ENCODE measurements around the gene RAB15. TPM values are rescaled to one million over a fixed set of nuclear protein-coding genes. Genes with fewer than 3 reads are reported as not detected.

The RAB15 gene
- total RNA-seq, 6 experiments from 2014 or later, result 6.5 to 13.8 (median 9.0) TPM

DNA sequence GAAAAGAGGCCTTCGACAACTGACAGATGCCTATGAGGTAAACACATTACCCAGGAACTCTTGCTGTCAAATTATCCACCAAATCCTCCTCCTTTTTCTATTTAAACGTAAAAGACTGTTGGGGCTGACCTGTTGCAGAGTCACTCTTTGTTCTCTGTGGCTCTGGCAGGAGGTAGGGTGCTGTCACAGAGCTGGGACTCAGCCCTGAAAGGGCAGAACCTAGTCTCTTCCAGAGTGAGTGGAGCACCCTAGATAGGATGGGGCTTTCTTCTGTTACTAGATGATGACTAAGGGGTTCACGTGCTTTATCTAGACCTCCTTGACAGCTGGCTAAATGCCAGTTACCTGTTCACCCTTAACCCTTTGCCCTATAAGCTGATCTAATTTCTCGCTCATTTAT lies 40.2 kb upstream of the RAB15 start:
- TF ChIP-seq POLR2A (IDR thresholded peaks at IDR 0.05), result no peak
- TF ChIP-seq, protein P1, sequence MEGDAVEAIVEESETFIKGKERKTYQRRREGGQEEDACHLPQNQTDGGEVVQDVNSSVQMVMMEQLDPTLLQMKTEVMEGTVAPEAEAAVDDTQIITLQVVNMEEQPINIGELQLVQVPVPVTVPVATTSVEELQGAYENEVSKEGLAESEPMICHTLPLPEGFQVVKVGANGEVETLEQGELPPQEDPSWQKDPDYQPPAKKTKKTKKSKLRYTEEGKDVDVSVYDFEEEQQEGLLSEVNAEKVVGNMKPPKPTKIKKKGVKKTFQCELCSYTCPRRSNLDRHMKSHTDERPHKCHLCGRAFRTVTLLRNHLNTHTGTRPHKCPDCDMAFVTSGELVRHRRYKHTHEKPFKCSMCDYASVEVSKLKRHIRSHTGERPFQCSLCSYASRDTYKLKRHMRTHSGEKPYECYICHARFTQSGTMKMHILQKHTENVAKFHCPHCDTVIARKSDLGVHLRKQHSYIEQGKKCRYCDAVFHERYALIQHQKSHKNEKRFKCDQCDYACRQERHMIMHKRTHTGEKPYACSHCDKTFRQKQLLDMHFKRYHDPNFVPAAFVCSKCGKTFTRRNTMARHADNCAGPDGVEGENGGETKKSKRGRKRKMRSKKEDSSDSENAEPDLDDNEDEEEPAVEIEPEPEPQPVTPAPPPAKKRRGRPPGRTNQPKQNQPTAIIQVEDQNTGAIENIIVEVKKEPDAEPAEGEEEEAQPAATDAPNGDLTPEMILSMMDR (IDR thresholded peaks at IDR 0.05), result no peak
- Histone ChIP-seq H3K27ac (no peak overlapping the region), H3K36me3 (peaks cover 0 to 2% (median 0%) of the 10 kb centered on the region in 4 donors), H3K4me1 (no peaks in the 10 kb centered on the region), H3K27me3 (no peaks in the 10 kb centered on the region), H3K4me3 (no peak overlapping the region), H3K9me3 (no peaks in the 10 kb centered on the region)
- DNase-seq, result no peak
- no peak for ATAC-seq
- intact Hi-C loops (cut with DNase I), result no loop called here
- WGBS (ENCODE audit: insufficient coverage, low coverage, low lambda C conversion rate, missing lambda C conversion rate), result 72% methylated on average over 3 of the region's 4 CpGs

DNA sequence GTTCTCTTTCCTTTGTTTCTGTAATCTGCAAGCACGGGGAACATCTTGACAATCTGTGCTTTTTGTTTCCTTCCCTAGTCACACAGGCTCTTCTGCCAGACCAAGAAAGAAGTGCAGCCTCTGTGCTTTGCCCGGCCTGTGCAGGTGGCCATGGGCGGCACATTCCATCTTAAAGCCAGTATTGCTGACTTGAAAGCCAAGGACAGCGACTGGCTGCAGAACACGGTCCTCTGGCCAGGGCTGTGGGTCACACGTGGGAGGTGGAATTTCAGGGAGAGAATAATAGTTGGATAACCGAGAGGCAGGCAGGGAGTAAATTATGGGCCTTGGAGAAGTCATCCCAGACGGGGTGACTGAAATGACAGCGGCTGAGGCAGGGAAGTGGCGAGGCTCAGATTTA lies 39.4 kb upstream of the RAB15 start:
- no peak for DNase-seq
- H3K27ac ChIP-seq, result no peak overlapping the region
- 94% methylated on average over 7 of the region's 10 CpGs for WGBS (ENCODE audit: insufficient coverage, low coverage, low lambda C conversion rate, missing lambda C conversion rate)
- H3K4me1 ChIP-seq, result no peaks in the 10 kb centered on the region
- TF ChIP-seq, protein P1 (IDR thresholded peaks at IDR 0.05), result no peak
- no peak for TF ChIP-seq POLR2A (IDR thresholded peaks at IDR 0.05)
- H3K36me3 ChIP-seq, result peaks cover 0 to 2% (median 0%) of the 10 kb centered on the region in 4 donors
- intact Hi-C loops (cut with DNase I), result no loop called here
- no peak overlapping the region for H3K4me3 ChIP-seq
- H3K9me3 ChIP-seq, result no peaks in the 10 kb centered on the region
- no peaks in the 10 kb centered on the region for H3K27me3 ChIP-seq
- ATAC-seq, result no peak

DNA sequence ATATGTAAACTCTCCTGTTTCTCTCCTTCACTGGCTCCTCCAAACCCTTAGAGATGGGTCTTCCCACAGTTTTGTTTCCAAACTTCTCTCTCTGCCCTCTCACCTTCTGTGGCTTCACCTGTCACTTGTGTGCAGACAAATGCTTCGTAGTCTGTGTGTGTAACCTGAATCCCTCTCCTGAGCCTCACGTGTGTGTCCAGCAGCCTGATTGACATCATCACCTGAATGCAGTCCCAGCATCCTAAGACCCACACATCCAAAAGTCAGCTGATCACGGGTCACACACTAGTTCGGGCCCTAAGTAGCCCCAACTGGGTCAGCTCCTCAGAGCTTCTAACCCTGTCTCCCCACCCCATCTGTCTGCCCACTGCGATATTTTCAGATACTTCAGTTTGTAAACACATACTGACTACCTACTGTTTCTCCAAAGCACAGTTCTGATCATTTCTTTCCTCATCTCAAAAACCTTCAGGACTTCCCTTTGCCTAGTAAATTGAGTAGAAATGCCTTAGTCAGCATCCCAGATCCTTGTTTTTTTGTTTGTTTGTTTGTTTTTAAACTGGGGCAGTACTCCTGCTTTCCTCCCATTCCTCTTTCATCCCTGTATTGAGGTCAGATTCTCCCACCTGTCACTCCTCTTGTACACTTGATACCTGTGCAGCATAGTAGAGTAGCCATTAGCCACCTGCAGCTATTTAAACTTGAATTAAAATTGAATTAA lies 38.2 kb upstream of the RAB15 start:
- TF ChIP-seq, protein P1 (IDR thresholded peaks at IDR 0.05), result no peak
- ATAC-seq (no peak), DNase-seq (no peak)
- no peaks in the 10 kb centered on the region for H3K27me3 ChIP-seq
- H3K4me3 ChIP-seq, result no peak overlapping the region
- intact Hi-C loops (cut with DNase I), result no loop called here
- WGBS (ENCODE audit: insufficient coverage, low coverage, low lambda C conversion rate, missing lambda C conversion rate), result 85% methylated on average over 4 of the region's 5 CpGs
- H3K9me3 ChIP-seq, result no peaks in the 10 kb centered on the region
- peaks cover 0 to 2% (median 0%) of the 10 kb centered on the region in 4 donors for H3K36me3 ChIP-seq
- no peak overlapping the region for H3K27ac ChIP-seq
- H3K4me1 ChIP-seq, result no peaks in the 10 kb centered on the region

- intact Hi-C loops (cut with DNase I), result no loop called here
- H3K36me3 ChIP-seq, result no peaks in the 10 kb centered on the region
- no peak overlapping the region for H3K27ac ChIP-seq
- H3K4me3 ChIP-seq, result no peak overlapping the region
- no peaks in the 10 kb centered on the region for H3K9me3 ChIP-seq
- no peaks in the 10 kb centered on the region for H3K4me1 ChIP-seq
- DNase-seq, result no peak
- no peak for TF ChIP-seq POLR2A (IDR thresholded peaks at IDR 0.05)
- TF ChIP-seq, protein P1 (IDR thresholded peaks at IDR 0.05), result no peak
- no peaks in the 10 kb centered on the region for H3K27me3 ChIP-seq
- no CpG with 5 or more reads among the region's 1 CpG for WGBS (ENCODE audit: insufficient coverage, low coverage, low lambda C conversion rate, missing lambda C conversion rate)
- no peak for ATAC-seq
Measured at GRCh38 chr14:65007202-65007601, 35.1 kb upstream of the RAB15 start.
